ENCODE measurements around the gene NOVA1. TPM values are rescaled to one million over a fixed set of nuclear protein-coding genes. Genes with fewer than 3 reads are reported as not detected.

The NOVA1 gene
- polyA plus RNA-seq, 6 donors from 2014 or later = not detected

- Mint-ChIP-seq H3K27ac (no peak overlapping the region), H3K4me3 (no peak overlapping the region), H3K36me3 (no peaks in the 10 kb centered on the region), H3K27me3 (peaks cover 0 to 9% (median 0%) of the 10 kb centered on the region in 3 donors), H3K4me1 (no peaks in the 10 kb centered on the region), H3K9me3 (peaks cover 0 to 9% (median 5%) of the 10 kb centered on the region in 7 donors)
- ATAC-seq (ENCODE audit: low read depth in 2 of 2) = no peak
- DNase-seq = no peak
Measured at GRCh38 chr14:26404927-26405326, 192.9 kb downstream of the NOVA1 start.

- ATAC-seq (ENCODE audit: low read depth in 2 of 2) (no peak), DNase-seq (no peak)
- Mint-ChIP-seq H3K27ac (no peak overlapping the region), H3K4me3 (no peak overlapping the region), H3K9me3 (peaks cover 0 to 6% (median 5%) of the 10 kb centered on the region in 7 donors), H3K36me3 (no peaks in the 10 kb centered on the region), H3K4me1 (no peaks in the 10 kb centered on the region), H3K27me3 (peaks cover 0 to 9% (median 0%) of the 10 kb centered on the region in 3 donors)
Measured at GRCh38 chr14:26403760-26404159, 194.1 kb downstream of the NOVA1 start.

GRCh38 chr14:26402126-26402525, 195.7 kb downstream of the NOVA1 start:
- H3K27me3 Mint-ChIP-seq = peaks cover 0 to 9% (median 0%) of the 10 kb centered on the region in 3 donors

GRCh38 chr14:26401179-26401968, 196.5 kb downstream of the NOVA1 start:
- Mint-ChIP-seq H3K4me3 (no peak overlapping the region), H3K27ac (no peak overlapping the region), H3K36me3 (no peaks in the 10 kb centered on the region), H3K4me1 (no peaks in the 10 kb centered on the region), H3K27me3 (peaks cover 0 to 9% (median 0%) of the 10 kb centered on the region in 3 donors), H3K9me3 (peaks cover 0 to 9% (median 5%) of the 10 kb centered on the region in 7 donors)
- no peak for DNase-seq
- ATAC-seq (ENCODE audit: low read depth in 2 of 2) = no peak

More at GRCh38 chr14:26402126-26402525, 195.7 kb downstream of the NOVA1 start:
- ATAC-seq (ENCODE audit: low read depth in 2 of 2) (no peak), DNase-seq (no peak)
- Mint-ChIP-seq H3K9me3 (peaks cover 0 to 6% (median 5%) of the 10 kb centered on the region in 7 donors), H3K27ac (no peak overlapping the region), H3K4me3 (no peak overlapping the region), H3K4me1 (no peaks in the 10 kb centered on the region), H3K36me3 (no peaks in the 10 kb centered on the region)

- H3K27ac Mint-ChIP-seq = no peak overlapping the region
- peaks cover 0 to 9% (median 0%) of the 10 kb centered on the region in 3 donors for H3K27me3 Mint-ChIP-seq
- H3K4me1 Mint-ChIP-seq = no peaks in the 10 kb centered on the region
- ATAC-seq (ENCODE audit: low read depth in 2 of 2) (no peak), DNase-seq (no peak)
- H3K36me3 Mint-ChIP-seq = no peaks in the 10 kb centered on the region
- peaks cover 0 to 9% (median 5%) of the 10 kb centered on the region in 7 donors for H3K9me3 Mint-ChIP-seq
- H3K4me3 Mint-ChIP-seq = no peak overlapping the region
Measured at GRCh38 chr14:26400373-26400772, 197.5 kb downstream of the NOVA1 start.

- Mint-ChIP-seq H3K4me1 (no peaks in the 10 kb centered on the region), H3K36me3 (no peaks in the 10 kb centered on the region)
Measured at GRCh38 chr14:26398616-26399015, 199.2 kb downstream of the NOVA1 start.

More at GRCh38 chr14:26398616-26399015, 199.2 kb downstream of the NOVA1 start:
- ATAC-seq (ENCODE audit: low read depth in 2 of 2) (no peak), DNase-seq (no peak)
- H3K9me3 Mint-ChIP-seq = peaks cover 0 to 4% (median 3%) of the 10 kb centered on the region in 7 donors
- peak overlapping the region in 1 of 8 donors; percentile 35 for H3K4me3 Mint-ChIP-seq
- peaks cover 0 to 4% (median 0%) of the 10 kb centered on the region in 3 donors for H3K27me3 Mint-ChIP-seq
- H3K27ac Mint-ChIP-seq = no peak overlapping the region
